GM12873 (cell line): Measurements from ENCODE around the gene GKN2.

Source experiments
- CTCF ChIP-seq: IDR thresholded peaks from 2 replicates; pipeline ENCODE4 v1.5.1; 2012; ENCODE audit warnings: low read depth, mild to moderate bottlenecking, moderate library complexity, low read length, control low read depth; ENCODE audit not compliant: insufficient read depth; ENCODE audit errors: missing control alignments

GKN2 gene

GRCh38 chr2:68912732-68913131 lies 40.0 kb downstream of the GKN2 start:
- TF ChIP-seq CTCF, result no peak

- no peak for TF ChIP-seq CTCF
These were observed 40.6 kb downstream of the GKN2 start for GRCh38 chr2:68912111-68912510.

DNA sequence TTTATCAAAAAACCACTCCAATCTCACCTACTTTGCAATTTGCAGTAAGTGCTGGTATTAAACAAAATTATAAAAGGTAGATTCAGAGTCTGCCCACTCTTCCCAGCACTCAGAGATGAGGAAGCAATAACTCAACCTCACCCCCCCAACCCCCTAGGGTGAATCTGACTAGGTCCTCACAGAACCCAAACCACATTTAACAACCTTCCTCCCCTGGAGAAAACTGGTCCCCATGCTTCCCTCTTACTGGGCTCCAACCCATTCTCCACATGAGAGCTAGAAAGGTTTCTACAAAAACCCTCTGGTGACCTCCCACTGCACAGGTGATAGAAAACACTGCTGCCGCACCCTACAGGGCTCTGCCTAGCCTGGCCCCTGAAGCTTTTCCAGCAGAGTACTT lies 41.0 kb downstream of the GKN2 start:
- TF ChIP-seq CTCF, result no peak

GRCh38 chr2:68911246-68911645 lies 41.4 kb downstream of the GKN2 start:
- TF ChIP-seq CTCF, result no peak

DNA sequence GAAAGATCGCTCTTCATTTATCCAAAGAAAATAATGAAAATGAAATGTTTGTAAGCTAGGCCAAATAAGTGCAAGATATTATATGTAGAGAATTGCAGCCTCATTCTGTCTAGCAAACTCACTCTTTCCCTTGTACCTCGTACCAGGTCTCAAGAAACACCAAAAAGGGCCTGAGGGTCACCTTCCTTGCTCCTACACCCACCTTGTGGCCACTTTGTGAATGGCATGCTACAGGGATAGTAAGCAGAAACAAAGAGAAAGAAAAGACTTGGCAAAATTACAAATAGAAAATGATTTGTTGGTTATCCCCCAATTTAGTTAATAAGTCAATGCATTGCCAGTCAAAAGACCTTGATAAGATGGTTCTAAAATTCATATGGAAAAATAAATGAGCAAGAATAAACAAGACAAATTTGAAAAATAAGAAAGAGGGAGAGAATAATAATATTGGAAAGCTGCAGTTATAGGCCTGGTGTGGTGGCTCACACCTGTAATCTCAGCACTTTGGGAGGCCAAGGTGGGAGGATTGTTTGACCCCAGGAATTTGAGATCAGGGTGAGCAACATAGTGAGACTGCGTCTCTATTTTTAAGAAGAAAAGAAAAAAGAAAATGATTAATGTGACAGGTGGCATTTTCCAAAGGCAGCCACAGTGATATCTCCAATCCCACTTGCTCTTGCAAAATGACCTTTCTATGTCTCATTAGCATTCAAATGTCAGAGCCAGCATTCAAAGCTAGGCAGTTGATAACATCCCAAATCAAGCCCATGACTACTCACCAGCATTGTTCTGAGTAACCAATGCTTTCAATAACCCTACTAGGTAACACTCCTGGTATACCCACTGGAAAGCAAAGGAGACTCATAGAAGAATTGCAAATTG lies 42.7 kb downstream of the GKN2 start:
- peak; percentile 88 for TF ChIP-seq CTCF

DNA sequence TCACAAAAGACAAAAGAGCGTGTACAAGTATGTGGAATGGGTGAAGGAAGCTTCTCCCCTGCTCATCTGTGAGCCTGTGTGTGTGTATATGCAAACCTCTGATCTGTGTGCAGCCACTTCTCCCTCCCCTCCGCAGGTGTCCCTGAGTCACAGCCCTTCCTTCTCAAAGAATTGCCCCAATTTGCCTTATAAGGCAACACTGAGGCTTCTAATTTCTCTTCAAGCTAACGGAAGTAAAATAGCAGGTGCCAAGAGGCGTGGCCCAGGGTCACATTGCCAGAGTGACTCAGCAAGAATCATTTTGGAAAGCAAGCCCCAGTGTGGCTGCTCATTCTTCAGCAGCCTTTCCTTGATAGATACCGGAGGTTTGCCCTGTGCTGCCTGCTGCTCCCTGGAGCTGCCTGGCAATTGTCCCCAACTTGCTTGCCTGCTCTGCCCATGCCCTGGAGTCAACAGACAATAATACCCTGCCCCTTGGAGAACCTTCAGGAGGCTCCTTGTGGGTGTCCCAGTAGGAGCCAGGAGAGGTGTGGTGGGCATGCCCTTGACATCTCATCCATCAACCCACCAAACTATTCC lies 44.2 kb downstream of the GKN2 start:
- no peak for TF ChIP-seq CTCF

- TF ChIP-seq CTCF, result no peak
These were observed 44.8 kb downstream of the GKN2 start for GRCh38 chr2:68907920-68908253.
